ENCODE measurements around the gene RBM22.

DNA sequence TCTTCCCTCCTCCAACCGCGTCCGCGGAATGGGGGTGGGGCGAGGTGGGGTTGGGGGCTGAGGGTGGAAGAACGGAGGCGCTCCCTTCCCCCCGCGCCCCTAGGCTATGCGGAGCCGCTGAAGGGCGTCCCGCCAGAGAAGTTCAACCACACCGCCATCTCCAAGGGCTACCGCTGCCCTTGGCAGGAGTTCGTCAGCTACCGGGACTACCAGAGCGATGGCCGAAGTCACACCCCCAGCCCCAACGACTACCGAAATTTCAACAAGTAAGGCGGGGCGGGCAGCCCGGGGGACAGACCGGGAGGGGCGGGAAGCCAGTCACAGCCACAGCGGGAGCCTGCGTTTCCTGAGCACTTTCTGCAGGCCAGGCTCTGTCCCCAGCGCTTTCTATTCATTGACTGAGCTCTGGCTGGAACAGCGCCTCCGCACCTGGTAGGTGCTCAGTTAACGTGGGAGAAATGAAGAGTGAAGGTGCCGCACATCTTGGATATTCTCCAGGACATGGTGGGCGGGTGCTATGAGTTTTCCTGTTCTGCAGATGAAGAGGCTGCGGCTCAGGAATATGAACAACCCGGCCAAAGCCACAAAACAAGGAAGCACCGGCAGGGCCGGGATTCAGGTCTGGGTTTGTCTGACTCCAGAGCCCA lies 28.5 kb downstream of the RBM22 start:
- TF ChIP-seq, protein P1, sequence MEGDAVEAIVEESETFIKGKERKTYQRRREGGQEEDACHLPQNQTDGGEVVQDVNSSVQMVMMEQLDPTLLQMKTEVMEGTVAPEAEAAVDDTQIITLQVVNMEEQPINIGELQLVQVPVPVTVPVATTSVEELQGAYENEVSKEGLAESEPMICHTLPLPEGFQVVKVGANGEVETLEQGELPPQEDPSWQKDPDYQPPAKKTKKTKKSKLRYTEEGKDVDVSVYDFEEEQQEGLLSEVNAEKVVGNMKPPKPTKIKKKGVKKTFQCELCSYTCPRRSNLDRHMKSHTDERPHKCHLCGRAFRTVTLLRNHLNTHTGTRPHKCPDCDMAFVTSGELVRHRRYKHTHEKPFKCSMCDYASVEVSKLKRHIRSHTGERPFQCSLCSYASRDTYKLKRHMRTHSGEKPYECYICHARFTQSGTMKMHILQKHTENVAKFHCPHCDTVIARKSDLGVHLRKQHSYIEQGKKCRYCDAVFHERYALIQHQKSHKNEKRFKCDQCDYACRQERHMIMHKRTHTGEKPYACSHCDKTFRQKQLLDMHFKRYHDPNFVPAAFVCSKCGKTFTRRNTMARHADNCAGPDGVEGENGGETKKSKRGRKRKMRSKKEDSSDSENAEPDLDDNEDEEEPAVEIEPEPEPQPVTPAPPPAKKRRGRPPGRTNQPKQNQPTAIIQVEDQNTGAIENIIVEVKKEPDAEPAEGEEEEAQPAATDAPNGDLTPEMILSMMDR (conservative IDR thresholded peaks at IDR 0.05; ENCODE audit: low read depth, low read length), result no peak
- TF ChIP-seq EZH2 (IDR thresholded peaks at IDR 0.05; ENCODE audit: borderline replicate concordance, low read depth, low read length, poor library complexity, severe bottlenecking), result no peak
